Thyroid gland (tissue), 4 donors: ENCODE results near the gene MIA2.

ENCODE experiments used
- CTCF ChIP-seq, 6 experiments: fragments of 200-600 bp in 3 of 6; fragments of 450-650 bp in 3 of 6; sonication (generic) in 3 of 6; IDR thresholded peaks; one replicate each; pipeline ENCODE4 v1.5.1; 2016 to 2019; ENCODE audit warnings: antibody characterized with exemption in 6 of 6, mild to moderate bottlenecking in 2 of 6, inconsistent platforms in 1 of 6, moderate library complexity in 1 of 6
- POLR2A ChIP-seq, 2 donors: fragments of 450-650 bp; IDR thresholded peaks; one replicate each; pipeline ENCODE4 v1.6.1; 2017; ENCODE audit warnings: antibody characterized with exemption in 2 of 2, mild to moderate bottlenecking in 2 of 2, moderate library complexity in 1 of 2

- TF ChIP-seq CTCF (IDR thresholded peaks at IDR 0.05) (no peak), POLR2A (IDR thresholded peaks at IDR 0.05) (no peak)
These were observed 130.8 kb downstream of the MIA2 start for GRCh38 chr14:39364509-39364908.
